Common myeloid progenitor, CD34-positive (primary cell): ENCODE measurements around the gene PRRG4.
A peak's percentile ranks its signal among the peaks of the same experiment; 100 is the strongest.

ENCODE experiments used
- CTCF ChIA-PET: fragments of 350-600 bp; sonication (Branson Sonifier 250); formaldehyde crosslinking; loops from one replicate; lab custom pipeline; 2021; ENCODE audit warnings: antibody characterized with exemption; lab: Charles Lee
- POLR2A ChIA-PET: fragments of 350-600 bp; sonication (Branson Sonifier 250); formaldehyde crosslinking; loops from one replicate; lab custom pipeline; 2021; ENCODE audit warnings: antibody characterized with exemption; lab: Charles Lee
- DNase-seq, 3 donors: peaks; one replicate each; pipeline versions ENCODE4 v3.0.0 to v3.0.0-alpha.2; 2013
- H3K27ac ChIP-seq, 2 experiments: 1 replicate in 1 of 2; 2 replicates in 1 of 2; pipeline ENCODE4 v1.7.0; 2013; ENCODE audit warnings: inconsistent platforms in 2 of 2, low read length in 2 of 2, mild to moderate bottlenecking in 2 of 2, low read depth in 1 of 2, moderate library complexity in 1 of 2; ENCODE audit not compliant: severe bottlenecking in 2 of 2, insufficient read depth in 1 of 2, poor library complexity in 1 of 2
- H3K27me3 ChIP-seq, 5 experiments: replicated peaks in 2 of 5; 1 replicate in 3 of 5; 2 replicates in 2 of 5; pipeline versions ENCODE4 v1.6.1 to v1.7.0; 2013; ENCODE audit warnings: low read length in 4 of 5, mild to moderate bottlenecking in 2 of 5, moderate library complexity in 2 of 5, inconsistent platforms in 1 of 5; ENCODE audit not compliant: insufficient read depth in 5 of 5, control insufficient read depth in 4 of 5
- H3K36me3 ChIP-seq, 4 experiments: 1 replicate in 2 of 4; 2 replicates in 2 of 4; pipeline versions ENCODE4 v1.6.1 to v1.7.0; 2013; ENCODE audit warnings: low read length in 3 of 4, control low read depth in 1 of 4, mild to moderate bottlenecking in 1 of 4; ENCODE audit not compliant: control insufficient read depth in 4 of 4, insufficient read depth in 4 of 4
- H3K4me1 ChIP-seq, 4 experiments: 1 replicate in 3 of 4; 2 replicates in 1 of 4; pipeline versions ENCODE4 v1.6.1 to v1.7.1; 2013; ENCODE audit warnings: low read length in 3 of 4, mild to moderate bottlenecking in 3 of 4, control low read depth in 1 of 4, inconsistent platforms in 1 of 4, moderate library complexity in 1 of 4; ENCODE audit not compliant: control insufficient read depth in 4 of 4, insufficient read depth in 4 of 4; ENCODE audit errors: control extremely low read depth in 1 of 4
- H3K4me3 ChIP-seq, 7 experiments: 1 replicate in 4 of 7; 2 replicates in 3 of 7; pipeline versions ENCODE4 v1.5.1 to v1.7.0; 2013; ENCODE audit warnings: mild to moderate bottlenecking in 7 of 7, low read length in 6 of 7, moderate library complexity in 6 of 7, inconsistent platforms in 2 of 7, low read depth in 2 of 7, control low read depth in 1 of 7; ENCODE audit not compliant: insufficient read depth in 4 of 7, control insufficient read depth in 1 of 7; ENCODE audit errors: extremely low read depth in 1 of 7
- H3K9me3 ChIP-seq, 5 experiments: 1 replicate in 4 of 5; 2 replicates in 1 of 5; pipeline versions ENCODE4 v1.6.1 to v1.7.1; 2013; ENCODE audit warnings: low read length in 4 of 5, mild to moderate bottlenecking in 2 of 5, inconsistent platforms in 1 of 5, low read depth in 1 of 5, moderate library complexity in 1 of 5; ENCODE audit not compliant: control insufficient read depth in 4 of 5, insufficient read depth in 2 of 5; ENCODE audit errors: control extremely low read depth in 1 of 5
- WGBS: methylation state at CpG from one replicate; pipeline ENCODE4 v1.1.5; 2013; ENCODE audit not compliant: insufficient coverage; 5-methylcytosine and 5-hydroxymethylcytosine counted together

Gene PRRG4

DNA sequence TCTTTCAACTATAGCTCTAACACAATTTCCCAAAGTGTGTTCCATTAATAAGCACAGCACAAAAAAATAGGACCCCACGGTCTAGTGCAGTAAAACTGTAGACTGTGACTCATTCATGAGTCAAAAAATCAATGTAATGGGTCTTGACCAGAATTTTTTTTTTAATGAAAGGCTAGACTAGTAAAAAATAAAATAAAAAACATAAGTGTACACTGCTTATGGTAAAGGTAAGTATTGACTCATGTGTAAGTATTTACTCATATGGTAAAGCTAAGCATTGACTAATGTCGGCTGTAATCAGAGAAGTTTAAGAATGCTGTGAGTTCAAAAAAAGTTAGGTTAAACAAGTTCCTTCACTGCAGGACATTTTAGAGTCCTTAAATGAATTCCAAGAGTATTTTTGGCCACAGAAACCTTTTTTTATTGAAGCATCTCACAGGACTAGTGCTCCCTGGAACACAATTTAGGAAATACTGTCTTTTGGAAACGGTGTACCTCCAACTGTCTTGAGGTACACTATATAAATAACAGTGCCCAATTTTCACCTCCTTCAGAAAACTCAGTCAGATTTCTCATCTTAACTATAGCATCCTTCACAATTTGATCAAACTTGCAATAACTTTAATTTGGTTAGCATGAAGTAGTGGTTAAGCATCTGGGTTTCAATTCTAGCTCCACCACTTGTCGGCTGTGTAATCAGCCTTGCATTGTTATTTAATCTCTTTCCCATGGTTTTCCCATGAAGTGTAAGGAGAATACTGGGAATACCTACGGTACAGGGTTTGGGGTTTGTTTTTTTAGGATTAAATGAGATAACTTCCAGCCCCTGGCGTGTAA is 37.4 kb upstream of the PRRG4 start:
- Histone ChIP-seq H3K27ac (no peak overlapping the region), H3K9me3 (no peaks in the 10 kb centered on the region), H3K27me3 (no peaks in the 10 kb centered on the region), H3K4me1 (peaks cover 0 to 5% (median 0%) of the 10 kb centered on the region in 4 experiments), H3K36me3 (no peaks in the 10 kb centered on the region), H3K4me3 (peak overlapping the region in 2 of 7 experiments; percentile 20 to 68)
- 40% methylated on average over 1 of the region's 6 CpGs for WGBS
- POLR2A ChIA-PET, result no interaction called here
- DNase-seq, result no peak
- CTCF ChIA-PET, result interaction anchor here (0.7 to 3.3 kb wide), 13 partner anchors 11 to 473 kb away, joined by 3 to 16 read pairs (median 4); no protein-coding TSS in a partner anchor

DNA sequence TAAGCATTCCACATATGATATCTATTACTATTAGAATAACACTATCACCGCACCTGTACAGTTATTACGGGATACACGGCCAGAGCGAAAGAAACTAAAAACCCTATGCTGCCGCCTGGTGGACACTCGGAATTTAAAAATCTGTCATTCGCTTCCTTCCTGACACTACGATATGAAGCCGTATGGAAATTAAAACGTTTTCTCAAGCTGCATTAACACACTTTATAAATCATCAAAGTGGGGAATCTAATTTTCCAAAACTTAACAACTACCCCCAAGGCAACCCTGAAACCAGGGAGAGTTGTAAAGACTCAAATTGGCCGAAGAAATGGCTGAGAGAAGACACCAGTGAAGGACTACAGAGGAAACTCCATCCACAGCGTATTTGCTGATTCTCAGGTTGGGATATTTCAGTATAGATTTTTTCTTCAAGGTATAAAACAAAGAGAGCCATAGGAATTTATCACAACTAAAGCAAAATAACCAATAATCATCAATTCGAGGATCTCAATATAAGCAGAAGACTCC is 36.7 kb upstream of the PRRG4 start:
- no peaks in the 10 kb centered on the region for H3K36me3 ChIP-seq
- POLR2A ChIA-PET, result no interaction called here
- H3K27me3 ChIP-seq, result no peaks in the 10 kb centered on the region
- CTCF ChIA-PET, result interaction anchor here (0.9 to 3.3 kb wide), 8 partner anchors 10 to 88 kb away, joined by 3 to 16 read pairs (median 4); no protein-coding TSS in a partner anchor
- no peak overlapping the region for H3K27ac ChIP-seq
- WGBS, result 17% methylated on average over 7 of the region's 13 CpGs
- H3K9me3 ChIP-seq, result no peaks in the 10 kb centered on the region
- peak; percentile 53 to 70 (median 61) for DNase-seq
- peaks cover 0 to 5% (median 0%) of the 10 kb centered on the region in 4 experiments for H3K4me1 ChIP-seq
- H3K4me3 ChIP-seq, result peak overlapping the region in 5 of 7 experiments; percentile 20 to 68 (median 51)

DNA sequence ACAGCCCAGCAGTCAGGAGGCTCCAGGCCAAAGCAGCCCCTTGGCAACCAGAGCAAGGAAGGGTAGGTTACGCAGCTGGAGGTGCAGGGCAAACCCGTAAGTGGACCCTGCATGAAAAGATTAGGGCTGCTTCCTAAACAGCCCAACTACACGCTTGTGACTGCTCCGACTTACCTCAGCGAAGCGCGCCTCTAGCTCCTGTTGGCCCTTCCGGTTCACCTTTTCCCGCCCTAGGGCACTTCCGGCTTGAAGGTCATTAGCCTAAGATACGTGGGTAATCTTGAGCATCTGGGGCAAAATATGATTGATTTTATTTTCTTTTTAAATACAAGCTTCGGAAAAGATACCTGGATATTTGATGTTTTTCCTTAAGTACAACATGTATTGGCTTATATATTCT is 35.3 kb upstream of the PRRG4 start, which contains the start of gene CCDC73:
CCDC73 (minus strand) TSS at position 224 of the 400 bp plus-strand sequence. CDS start 34,419 bp downstream, outside the sequence.
- Histone ChIP-seq H3K27ac (no peak within 1 kb of the TSS), H3K4me1 (peaks cover 0 to 5% (median 0%) of the 10 kb centered on the region in 4 experiments), H3K9me3 (no peaks in the 10 kb centered on the region), H3K27me3 (no peaks in the 10 kb centered on the region), H3K36me3 (no peaks in the 10 kb centered on the region), H3K4me3 (no peak within 1 kb of the TSS)
- CTCF ChIA-PET, result interaction anchor here (0.6 to 2.2 kb wide), 5 partner anchors 14 to 475 kb away, joined by 3 to 6 read pairs (median 3); no protein-coding TSS in a partner anchor
- DNase-seq, result no peak
- over 99% methylated on average over 11 of the region's 12 CpGs for WGBS
- POLR2A ChIA-PET, result no interaction called here

DNA sequence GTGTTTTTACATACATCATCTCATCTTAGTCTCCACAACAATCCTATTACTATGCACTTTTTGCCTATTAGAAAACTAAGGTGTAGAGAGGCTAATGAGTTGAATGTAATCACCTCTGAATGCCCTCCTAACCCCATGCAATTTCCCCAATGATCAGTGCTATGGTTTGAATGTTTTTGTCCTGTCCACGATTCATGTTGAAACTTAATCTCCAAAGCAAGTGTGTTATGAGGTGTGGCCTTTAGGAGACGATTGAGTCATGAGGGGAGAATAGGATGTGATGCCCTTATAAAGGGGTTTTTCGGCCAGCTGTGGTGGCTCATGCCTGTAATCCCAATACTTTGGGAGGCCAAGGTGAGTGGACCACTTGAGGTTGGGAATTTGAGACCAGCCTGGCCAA is 33.3 kb upstream of the PRRG4 start:
- H3K27me3 ChIP-seq, result no peaks in the 10 kb centered on the region
- CTCF ChIA-PET, result interaction anchor here (1.0 to 2.2 kb wide), 3 partner anchors 11 to 80 kb away, joined by 3 to 6 read pairs (median 3); no protein-coding TSS in a partner anchor
- WGBS, result no CpG with 5 or more reads among the region's 3 CpGs
- H3K27ac ChIP-seq, result no peak overlapping the region
- POLR2A ChIA-PET, result no interaction called here
- no peaks in the 10 kb centered on the region for H3K36me3 ChIP-seq
- no peak overlapping the region for H3K4me3 ChIP-seq
- H3K9me3 ChIP-seq, result no peaks in the 10 kb centered on the region
- H3K4me1 ChIP-seq, result peaks cover 0 to 5% (median 0%) of the 10 kb centered on the region in 4 experiments
- no peak for DNase-seq

DNA sequence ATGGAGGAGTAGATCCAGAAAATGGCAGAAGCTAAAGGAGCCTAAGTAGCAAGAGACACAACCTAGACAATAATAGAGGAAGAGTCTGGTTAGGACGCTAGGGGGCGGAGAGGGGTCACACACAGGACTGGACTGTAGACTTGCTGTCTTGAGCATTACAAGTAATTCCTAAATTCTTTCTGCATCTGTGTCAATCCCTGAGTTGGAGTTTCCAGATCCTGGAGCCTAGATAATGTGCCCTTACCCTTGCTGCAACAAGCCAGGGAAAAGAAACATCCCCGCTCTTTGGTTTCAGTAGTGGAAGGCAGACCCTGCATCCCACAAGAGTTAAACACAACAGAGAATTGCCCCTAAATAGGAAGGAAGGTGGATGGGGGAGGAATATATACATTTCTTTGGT is 20.4 kb upstream of the PRRG4 start:
- no peak overlapping the region for H3K27ac ChIP-seq
- no peaks in the 10 kb centered on the region for H3K4me1 ChIP-seq
- no peaks in the 10 kb centered on the region for H3K36me3 ChIP-seq
- H3K27me3 ChIP-seq, result no peaks in the 10 kb centered on the region
- ChIA-PET POLR2A (no interaction called here), CTCF (interaction anchor here (0.8 to 2.1 kb wide), 14 partner anchors 11 to 260 kb away, joined by 3 to 11 read pairs (median 4); partner anchors contain the start of gene DEPDC7)
- no peak overlapping the region for H3K4me3 ChIP-seq
- 0% methylated on average over 2 of the region's 3 CpGs for WGBS
- DNase-seq, result peak; percentile 65 to 84 (median 77)
- H3K9me3 ChIP-seq, result no peaks in the 10 kb centered on the region

DNA sequence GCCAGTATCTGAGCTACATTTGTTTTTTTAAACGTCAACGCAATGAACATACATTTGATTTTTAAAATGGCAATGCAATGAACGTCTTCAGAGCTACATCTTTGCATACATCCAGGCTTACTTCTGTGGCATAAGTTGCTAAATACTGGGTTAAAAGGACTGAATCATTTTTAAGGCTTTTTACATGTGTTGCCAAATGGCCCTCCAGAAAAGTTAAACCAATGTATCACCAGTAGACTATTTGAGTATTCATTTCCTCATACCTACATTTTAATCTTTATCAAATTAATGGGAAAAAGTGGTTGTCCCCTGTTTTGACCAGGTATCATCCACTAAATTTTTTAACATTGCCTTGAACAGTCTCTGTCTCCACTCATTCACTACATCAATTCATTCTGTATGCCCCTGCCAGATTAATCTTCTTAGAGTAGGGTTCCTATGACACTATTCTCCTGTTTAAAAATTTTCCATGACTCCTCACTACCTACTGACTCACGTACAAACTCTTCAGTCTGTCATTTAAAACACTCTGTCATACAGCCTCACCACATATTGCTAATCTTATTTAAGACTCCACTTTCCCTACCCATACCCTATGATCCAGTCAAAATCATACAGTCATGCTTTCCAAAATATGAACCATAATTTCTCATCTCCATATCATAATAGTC is 12.4 kb upstream of the PRRG4 start:
- H3K27me3 ChIP-seq, result no peaks in the 10 kb centered on the region
- POLR2A ChIA-PET, result no interaction called here
- H3K27ac ChIP-seq, result no peak overlapping the region
- CTCF ChIA-PET, result no interaction called here
- H3K4me3 ChIP-seq, result no peak overlapping the region
- peaks cover 0 to 3% (median 0%) of the 10 kb centered on the region in 4 experiments for H3K4me1 ChIP-seq
- H3K9me3 ChIP-seq, result no peaks in the 10 kb centered on the region
- WGBS, result 100% methylated on average over 2 of the region's 4 CpGs
- DNase-seq, result no peak
- H3K36me3 ChIP-seq, result no peaks in the 10 kb centered on the region
